Measurements from ENCODE around the gene MTF2.
A peak's percentile ranks its signal among the peaks of the same experiment; 100 is the strongest.

The MTF2 gene

DNA sequence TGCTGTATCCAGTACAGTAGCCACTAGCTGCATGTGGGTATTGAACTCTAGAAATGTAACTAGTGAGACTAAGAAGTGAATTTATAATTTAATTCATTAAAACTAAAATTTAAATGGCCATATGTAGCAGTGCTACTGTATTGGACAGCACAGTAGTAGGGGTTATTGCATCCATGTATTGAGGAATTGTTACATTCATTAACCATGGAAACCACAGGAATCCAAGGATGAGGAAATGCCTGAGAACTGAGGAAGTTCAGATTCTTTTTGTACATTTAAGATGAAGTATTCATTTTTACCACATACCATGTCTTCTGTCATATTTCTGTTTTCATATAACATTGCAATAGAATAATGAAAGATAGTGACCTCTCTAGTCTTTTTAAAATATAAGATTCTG, 2.6 kb downstream of the MTF2 start:
- no peak for TF ChIP-seq EZH2phosphoT487 (IDR thresholded peaks at IDR 0.05; ENCODE audit: borderline replicate concordance, low read length)
- TF ChIP-seq, protein P1, sequence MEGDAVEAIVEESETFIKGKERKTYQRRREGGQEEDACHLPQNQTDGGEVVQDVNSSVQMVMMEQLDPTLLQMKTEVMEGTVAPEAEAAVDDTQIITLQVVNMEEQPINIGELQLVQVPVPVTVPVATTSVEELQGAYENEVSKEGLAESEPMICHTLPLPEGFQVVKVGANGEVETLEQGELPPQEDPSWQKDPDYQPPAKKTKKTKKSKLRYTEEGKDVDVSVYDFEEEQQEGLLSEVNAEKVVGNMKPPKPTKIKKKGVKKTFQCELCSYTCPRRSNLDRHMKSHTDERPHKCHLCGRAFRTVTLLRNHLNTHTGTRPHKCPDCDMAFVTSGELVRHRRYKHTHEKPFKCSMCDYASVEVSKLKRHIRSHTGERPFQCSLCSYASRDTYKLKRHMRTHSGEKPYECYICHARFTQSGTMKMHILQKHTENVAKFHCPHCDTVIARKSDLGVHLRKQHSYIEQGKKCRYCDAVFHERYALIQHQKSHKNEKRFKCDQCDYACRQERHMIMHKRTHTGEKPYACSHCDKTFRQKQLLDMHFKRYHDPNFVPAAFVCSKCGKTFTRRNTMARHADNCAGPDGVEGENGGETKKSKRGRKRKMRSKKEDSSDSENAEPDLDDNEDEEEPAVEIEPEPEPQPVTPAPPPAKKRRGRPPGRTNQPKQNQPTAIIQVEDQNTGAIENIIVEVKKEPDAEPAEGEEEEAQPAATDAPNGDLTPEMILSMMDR (IDR thresholded peaks at IDR 0.05; ENCODE audit: low read depth, low read length, poor library complexity, severe bottlenecking) = no peak
- Histone ChIP-seq H3K4me2 (ENCODE audit: low read length) (peak overlapping the region; percentile 90), H3K79me2 (ENCODE audit: control insufficient read depth, low read length) (peaks cover 85% of the 10 kb centered on the region), H3K9me2 (replicated peaks; ENCODE audit: control insufficient read depth, low read length) (no peaks in the 10 kb centered on the region), H3F3A (ENCODE audit: control insufficient read depth, insufficient read depth) (peaks cover 9% of the 10 kb centered on the region), H3K9me3 (ENCODE audit: control insufficient read depth, insufficient read depth, low read length) (no peaks in the 10 kb centered on the region; the same call in 1 of the 2 replicates), H3K36me3 (ENCODE audit: control insufficient read depth, low read length) (peaks cover 73% of the 10 kb centered on the region), H4K20me1 (ENCODE audit: control insufficient read depth, insufficient read depth, low read depth, low read length) (peaks cover 39% of the 10 kb centered on the region), H3K27ac (ENCODE audit: low read depth, low read length) (peak overlapping the region; percentile 89), H3K4me3 (ENCODE audit: low read length) (peak overlapping the region; percentile 84), H3K4me1 (ENCODE audit: control insufficient read depth, low read length) (peaks cover 59% of the 10 kb centered on the region), H3K27me3 (ENCODE audit: control insufficient read depth, low read length) (no peaks in the 10 kb centered on the region)

DNA sequence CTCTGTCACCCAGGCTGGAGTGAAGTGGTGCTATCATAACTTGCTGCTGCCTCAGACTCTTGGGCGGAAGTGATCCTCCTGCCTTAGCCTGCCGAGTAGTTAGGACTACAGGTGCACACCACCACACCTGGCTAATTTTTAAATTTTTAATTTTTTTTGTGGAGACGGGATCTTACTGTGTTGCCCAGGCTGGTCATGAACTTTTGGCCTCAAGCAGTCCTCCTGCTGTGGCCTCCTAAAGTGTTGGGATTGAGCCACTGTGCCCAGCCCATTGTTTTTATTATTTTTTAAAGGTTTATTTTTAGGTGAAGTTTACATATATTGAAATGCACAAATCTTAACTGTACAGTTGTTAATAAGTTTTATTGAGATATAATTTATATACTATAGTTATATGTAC, 3.2 kb downstream of the MTF2 start:
- H3K4me1 ChIP-seq (ENCODE audit: control insufficient read depth, low read length) = peaks cover 65% of the 10 kb centered on the region
- no peaks in the 10 kb centered on the region for H3K27me3 ChIP-seq (ENCODE audit: control insufficient read depth, low read length)
- H3K9me2 ChIP-seq (replicated peaks; ENCODE audit: control insufficient read depth, low read length) = no peaks in the 10 kb centered on the region
- no peaks in the 10 kb centered on the region; the same call in 1 of the 2 replicates for H3K9me3 ChIP-seq (ENCODE audit: control insufficient read depth, insufficient read depth, low read length)
- peak overlapping the region; percentile 84 for H3K4me3 ChIP-seq (ENCODE audit: low read length)
- TF ChIP-seq EZH2phosphoT487 (IDR thresholded peaks at IDR 0.05; ENCODE audit: borderline replicate concordance, low read length) = no peak
- TF ChIP-seq, protein P1 (IDR thresholded peaks at IDR 0.05; ENCODE audit: low read depth, low read length, poor library complexity, severe bottlenecking) = no peak
- peak overlapping the region; percentile 89; the same call in 1 of the 2 replicates for H3K27ac ChIP-seq (ENCODE audit: low read depth, low read length)
- peaks cover 9% of the 10 kb centered on the region for H3F3A ChIP-seq (ENCODE audit: control insufficient read depth, insufficient read depth)
- peaks cover 91% of the 10 kb centered on the region for H3K79me2 ChIP-seq (ENCODE audit: control insufficient read depth, low read length)
- peak overlapping the region; percentile 90 for H3K4me2 ChIP-seq (ENCODE audit: low read length)
- H3K36me3 ChIP-seq (ENCODE audit: control insufficient read depth, low read length) = peaks cover 78% of the 10 kb centered on the region
- peaks cover 40% of the 10 kb centered on the region for H4K20me1 ChIP-seq (ENCODE audit: control insufficient read depth, insufficient read depth, low read depth, low read length)

DNA sequence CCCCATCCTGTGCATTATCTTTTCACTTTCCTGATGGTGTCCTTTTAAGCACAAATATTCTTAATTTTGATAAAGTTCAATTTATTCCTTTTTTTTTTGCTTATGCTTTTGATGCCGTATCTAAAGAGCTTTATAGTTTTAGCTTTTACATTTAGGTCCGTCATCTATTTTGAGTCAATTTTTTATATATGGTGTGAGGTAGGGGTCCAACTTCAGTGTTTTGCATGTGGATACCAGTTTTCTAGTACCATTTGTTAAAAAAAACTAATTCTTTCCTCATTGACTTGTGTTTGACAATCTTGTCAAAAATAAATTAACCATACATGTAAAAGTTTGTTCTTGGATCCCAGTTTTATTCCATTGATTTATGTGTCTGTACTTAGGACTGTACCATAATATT, 4.9 kb downstream of the MTF2 start:
- H4K20me1 ChIP-seq (ENCODE audit: control insufficient read depth, insufficient read depth, low read depth, low read length) = peaks cover 40% of the 10 kb centered on the region
- H3K79me2 ChIP-seq (ENCODE audit: control insufficient read depth, low read length) = peaks cover 99% of the 10 kb centered on the region
- H3K9me2 ChIP-seq (replicated peaks; ENCODE audit: control insufficient read depth, low read length) = no peaks in the 10 kb centered on the region
- no peak overlapping the region for H3K27ac ChIP-seq (ENCODE audit: low read depth, low read length)
- H3K4me3 ChIP-seq (ENCODE audit: low read length) = no peak overlapping the region
- H3K27me3 ChIP-seq (ENCODE audit: control insufficient read depth, low read length) = no peaks in the 10 kb centered on the region
- peaks cover 91% of the 10 kb centered on the region for H3K36me3 ChIP-seq (ENCODE audit: control insufficient read depth, low read length)
- peaks cover 9% of the 10 kb centered on the region for H3F3A ChIP-seq (ENCODE audit: control insufficient read depth, insufficient read depth)
- no peaks in the 10 kb centered on the region; the same call in 1 of the 2 replicates for H3K9me3 ChIP-seq (ENCODE audit: control insufficient read depth, insufficient read depth, low read length)
- peaks cover 70% of the 10 kb centered on the region for H3K4me1 ChIP-seq (ENCODE audit: control insufficient read depth, low read length)
- peak overlapping the region; percentile 47 for H3K4me2 ChIP-seq (ENCODE audit: low read length)
- no peak for TF ChIP-seq EZH2phosphoT487 (IDR thresholded peaks at IDR 0.05; ENCODE audit: borderline replicate concordance, low read length)
- TF ChIP-seq, protein P1 (IDR thresholded peaks at IDR 0.05; ENCODE audit: low read depth, low read length, poor library complexity, severe bottlenecking) = no peak
